ENCODE measurements around the gene CASP10.
A peak's percentile ranks its signal among the peaks of the same experiment; 100 is the strongest.
"Not testable (repeated sequence)": the region's sequence is repeated elsewhere in the genome, so short reads cannot be mapped to it uniquely, and the experiment has no call there.

The CASP10 gene

DNA sequence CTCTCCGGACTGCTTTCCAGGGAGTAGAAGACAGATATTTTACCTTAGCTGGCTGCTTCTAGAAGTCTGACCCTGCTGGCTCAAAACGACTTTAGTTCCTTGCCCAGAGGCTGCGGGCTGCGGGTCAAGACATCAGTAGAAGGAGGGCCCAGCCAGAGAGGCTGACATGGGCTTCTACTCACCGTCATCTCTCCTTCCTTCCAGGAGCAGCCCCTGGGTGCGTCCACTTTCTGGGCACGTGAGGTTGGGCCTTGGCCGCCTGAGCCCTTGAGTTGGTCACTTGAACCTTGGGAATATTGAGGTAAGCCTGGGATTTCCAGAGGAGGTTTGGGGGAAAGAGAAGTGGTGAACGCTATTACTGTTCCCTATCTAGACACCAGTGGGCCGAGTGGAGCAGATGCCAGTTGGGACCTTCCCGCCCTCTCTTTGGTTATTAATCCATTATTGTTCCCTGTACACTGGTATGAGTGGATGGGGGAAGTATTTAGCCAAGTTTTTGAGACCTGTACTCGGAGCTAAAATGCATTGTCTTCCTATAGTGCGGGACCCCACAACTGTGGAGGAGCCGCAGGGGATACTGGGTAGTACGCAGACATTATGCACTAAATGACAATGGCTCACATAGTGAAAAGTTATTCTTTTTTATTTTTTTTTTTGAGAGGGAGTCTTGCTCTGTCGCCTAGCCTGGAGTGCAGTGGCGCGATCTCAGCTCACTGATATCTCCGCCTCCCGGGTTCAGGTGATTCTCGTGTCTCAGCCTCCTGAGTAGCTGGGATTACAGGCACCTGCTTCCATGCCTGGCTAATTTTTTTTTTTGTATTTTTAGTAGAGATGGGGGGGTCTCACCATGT, 51.1 kb downstream of the CASP10 start:
- DNase-seq (ENCODE audit: low spot score): no peak

DNA sequence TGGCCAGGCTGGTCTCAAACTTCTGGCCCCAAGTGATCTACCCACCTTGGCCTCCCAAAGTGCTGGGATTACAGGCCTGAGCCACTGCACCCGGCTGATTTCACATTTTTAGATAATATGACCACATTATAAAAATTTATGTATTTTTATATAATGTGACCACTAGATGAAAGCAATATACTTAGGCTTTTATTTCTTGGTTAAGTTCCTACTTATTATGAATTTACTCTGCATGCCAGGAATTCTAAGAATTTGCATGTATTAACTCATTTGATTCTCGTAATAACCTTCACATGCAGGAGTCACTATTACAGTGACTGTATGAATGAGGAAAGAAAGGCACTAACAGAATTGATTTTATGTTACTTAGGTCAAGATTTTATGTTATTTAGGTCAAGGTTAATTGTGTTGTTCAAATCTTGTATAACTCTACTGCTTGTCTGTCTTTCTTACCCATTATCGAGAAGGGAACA, 51.8 kb downstream of the CASP10 start:
- DNase-seq (ENCODE audit: low spot score): peak; percentile 43

DNA sequence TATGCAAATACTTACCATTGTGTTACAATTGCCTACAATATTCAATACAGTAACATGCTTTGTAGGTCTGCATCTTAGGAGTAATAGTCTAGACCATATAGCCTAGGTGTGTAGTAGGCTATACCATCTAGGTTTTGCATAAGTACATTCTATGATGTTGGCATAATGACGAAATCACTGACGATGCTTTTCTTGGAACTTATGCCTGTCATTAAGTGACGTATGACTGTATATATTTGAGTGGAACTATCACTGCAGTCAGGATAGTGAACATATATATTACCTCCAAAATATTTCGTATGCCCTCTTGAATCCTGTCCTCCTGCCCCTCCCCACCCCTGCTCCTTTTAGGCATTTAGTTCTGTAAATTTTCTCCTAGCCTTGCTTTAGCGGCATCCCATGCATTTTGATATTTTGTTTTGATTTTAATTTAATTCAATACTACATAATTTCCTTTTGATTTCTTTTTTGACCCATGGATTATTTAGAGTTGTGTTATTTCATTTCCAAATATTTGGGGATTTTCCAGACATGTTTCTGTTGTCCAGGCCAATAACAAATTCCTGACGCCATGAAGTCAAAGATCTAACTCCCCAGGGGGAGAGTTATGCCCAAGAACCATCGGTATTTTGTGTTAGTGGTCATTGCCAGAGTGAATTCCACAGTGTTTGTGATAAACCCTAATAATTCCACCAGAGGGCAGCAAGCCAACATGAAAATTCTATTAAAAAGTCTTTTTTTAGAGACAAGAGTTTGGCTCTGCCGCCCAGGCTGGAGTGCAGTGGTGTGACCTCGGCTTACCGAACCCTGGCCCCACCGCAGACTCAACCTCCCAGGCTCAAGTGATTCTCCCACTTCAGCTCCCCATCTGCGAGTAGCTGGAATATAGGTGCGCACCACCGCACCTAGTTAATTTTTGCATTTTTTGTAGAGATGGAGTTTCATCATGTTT, 53.2 kb downstream of the CASP10 start:
- DNase-seq (ENCODE audit: low spot score): peak; percentile 81

DNA sequence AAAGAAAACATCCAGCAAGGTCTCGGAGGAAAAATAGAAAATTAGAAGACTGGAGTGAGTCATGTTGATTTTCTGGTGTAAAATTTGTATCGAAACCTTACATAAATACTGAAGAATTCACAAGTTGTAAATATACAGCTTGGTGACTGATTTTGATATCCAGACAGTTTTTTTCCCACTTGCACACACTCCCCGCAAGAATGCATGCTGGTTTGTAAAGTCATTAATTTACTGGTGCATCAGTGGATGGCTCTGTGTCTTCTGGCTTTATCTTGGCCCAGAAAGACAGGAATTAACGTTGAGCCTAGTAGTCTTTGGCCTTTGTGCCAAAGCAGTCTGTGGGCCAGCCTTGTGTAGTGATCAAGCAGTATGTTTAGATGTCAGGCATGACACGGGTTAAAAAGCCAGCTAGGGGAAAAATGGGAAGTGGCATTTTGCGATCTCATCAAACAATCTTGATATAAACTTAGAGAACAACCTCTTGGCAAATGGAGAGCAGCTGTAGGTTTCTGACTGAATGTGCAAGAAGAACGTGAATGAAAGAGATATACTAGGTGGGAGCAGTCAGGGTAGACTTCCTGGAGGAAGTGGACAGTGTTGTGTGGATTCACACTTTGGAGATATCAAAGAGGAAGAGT, 54.7 kb downstream of the CASP10 start:
- no peak for DNase-seq (ENCODE audit: low spot score)

DNA sequence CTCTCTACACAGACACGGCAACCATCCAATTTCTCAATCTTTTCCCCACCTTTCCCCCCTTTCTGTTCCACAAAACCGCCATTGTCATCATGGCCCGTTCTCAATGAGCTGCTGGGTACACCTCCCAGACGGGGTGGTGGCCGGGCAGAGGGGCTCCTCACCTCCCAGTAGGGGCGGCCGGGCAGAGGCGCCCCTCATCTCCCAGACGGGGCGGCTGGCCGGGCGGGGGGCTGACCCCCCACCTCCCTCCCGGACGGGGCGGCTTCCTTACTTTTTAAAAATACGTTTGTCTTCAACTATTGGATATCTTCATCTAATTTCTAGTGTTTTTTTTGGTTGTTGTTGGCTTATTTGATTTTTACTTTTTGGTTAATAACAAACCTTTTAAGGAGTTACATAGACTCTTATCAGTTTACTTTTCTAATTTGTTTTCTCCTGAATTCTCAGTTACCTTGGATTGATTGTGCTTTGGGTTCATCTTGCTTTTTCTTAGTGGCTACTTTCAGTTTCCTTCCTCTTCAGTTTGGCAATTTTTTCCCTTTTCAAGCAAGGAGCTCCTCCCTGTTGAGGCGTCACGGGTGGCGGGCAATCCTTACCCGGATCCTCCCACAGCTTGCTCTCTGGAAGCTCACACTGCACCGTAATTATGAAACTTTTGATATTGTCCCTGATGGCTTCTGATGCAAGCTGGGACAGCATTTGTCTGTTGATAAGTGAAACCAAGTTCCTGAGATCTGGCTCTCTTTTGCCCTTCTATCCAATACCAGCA, 56.4 kb downstream of the CASP10 start:
- DNase-seq (ENCODE audit: low spot score): not testable (repeated sequence)

DNA sequence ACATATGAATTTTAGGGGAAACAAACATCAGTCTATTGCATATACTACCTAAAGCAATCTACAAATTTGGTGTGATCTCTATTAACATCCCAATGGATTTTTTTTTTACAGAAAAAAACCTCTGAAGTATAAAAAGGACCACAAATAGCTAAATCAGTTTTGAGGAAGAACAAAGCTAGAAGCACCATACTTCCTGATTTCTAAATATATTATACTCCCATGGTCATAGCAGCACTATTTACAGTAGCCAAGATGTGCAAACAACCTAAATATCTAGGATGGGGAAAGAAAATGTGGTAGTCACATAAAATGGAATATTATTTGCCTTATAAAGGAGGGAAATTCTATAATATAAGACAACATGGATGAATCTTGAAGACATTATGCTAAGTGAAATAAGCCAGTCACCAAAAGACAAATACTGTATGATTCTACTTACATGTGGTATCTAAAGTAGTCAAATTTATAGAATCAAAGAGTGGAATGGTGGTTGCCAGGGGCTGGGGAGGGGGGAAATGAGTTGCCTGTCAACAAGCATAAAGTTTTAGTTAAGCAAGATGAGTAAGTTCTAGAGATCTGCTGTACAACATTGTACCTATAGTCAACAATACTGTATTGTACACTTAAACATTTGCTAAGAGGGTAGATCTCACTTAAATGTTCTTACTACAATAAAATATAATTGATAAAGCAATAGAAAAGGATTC, 59.8 kb downstream of the CASP10 start:
- no peak for DNase-seq (ENCODE audit: low spot score)

DNA sequence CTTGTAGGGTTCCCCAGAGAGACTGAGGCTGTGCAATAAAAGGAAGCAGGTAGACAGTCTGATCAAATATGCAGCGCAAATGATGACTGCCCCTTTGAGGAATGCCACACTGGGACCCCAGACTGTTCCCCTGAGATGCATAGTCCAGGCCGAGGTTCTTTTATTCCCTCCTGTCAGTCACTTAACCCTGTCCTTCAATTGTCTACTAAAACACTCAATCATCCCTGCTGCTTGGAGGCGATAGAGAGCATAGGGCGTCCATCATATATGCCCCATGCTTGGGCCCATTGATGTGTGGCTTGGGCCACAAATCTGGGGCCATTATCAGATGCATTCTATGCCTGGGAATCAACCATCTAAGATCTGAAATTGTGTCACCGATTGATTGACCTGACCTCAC, 61.9 kb downstream of the CASP10 start:
- no peak for DNase-seq (ENCODE audit: low spot score)

DNA sequence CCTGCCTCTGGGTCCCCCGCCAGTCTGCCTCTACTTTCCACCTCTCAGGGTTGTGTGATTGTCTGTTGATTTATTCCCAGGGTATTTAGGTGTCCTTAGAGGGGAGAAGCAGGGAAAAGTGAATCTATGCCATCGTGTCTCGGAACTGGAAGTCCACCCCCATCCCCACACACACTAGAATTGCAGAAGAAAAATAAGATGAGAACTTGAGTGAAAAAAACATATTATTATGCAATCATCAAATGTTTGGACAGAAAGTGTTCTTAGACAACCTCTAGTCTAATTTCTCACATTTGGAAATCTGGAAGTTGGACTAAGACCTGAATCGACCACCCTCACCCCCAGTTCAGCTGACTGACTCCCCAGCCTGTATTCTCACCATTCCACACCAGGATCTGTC, 63.3 kb downstream of the CASP10 start:
- DNase-seq (ENCODE audit: low spot score): no peak

DNA sequence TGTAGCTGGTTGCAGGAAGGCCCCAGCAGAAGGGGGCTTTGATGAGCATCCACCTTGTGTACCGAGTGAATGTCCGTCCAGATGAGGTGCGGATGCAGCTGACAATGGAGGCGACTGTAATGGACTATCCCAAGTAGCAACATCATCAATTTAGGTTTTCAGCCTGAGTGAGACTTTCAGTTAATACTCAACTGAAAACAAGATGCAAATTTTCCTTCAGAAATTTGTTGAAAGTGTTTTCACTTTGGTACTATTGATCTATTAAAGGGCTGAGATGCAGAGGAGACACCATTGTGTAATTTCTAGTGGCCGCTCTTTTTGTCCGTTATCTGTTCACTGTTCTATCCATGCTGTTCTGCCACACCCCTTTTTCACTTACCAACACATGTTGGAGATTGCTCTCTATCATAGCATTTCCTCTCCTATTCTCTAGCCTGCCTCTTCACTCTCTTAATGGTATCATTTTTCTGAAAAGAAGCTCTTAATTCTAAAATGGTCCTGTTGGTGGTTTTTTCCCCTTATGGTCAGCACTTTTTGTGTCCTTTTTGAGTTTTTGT, 65.4 kb downstream of the CASP10 start:
- DNase-seq (ENCODE audit: low spot score): no peak

DNA sequence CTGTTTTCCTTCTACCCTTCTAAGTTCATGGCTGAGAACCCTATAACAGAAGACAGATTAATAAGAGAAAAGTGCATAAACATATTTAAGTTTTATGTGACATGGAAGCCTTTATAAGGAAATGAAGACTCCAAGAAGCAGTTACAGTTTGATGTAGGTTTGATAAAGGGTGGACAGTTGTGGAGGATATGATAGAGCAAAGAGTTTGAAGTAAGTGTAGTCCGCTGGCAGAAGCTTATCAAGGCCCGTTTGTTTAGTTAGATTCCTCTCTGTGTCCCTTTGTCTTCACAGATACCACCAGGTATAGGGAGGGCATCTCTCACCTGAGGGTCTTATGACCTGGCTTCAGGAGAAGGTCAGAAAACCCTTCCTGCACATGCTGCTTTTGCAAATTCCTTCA, 66.9 kb downstream of the CASP10 start:
- DNase-seq (ENCODE audit: low spot score): no peak

DNA sequence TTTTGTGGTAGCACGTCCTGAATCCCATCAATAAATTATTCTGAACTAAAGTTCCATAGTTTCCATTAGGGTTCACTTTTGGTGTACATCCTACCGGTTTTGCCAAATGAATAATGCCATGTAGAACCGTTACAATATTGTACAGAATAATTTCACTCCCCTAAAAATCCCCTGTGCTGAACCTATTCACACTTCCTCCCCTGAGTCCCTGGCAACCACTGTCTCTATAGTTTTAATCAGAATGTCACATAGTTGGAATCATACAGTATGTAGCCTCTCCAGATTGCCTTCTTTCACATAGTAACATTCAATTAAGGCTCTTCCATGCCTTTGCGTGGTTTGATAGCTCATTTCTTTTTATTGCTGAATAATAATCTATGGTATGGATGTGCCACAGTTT, 67.8 kb downstream of the CASP10 start:
- no peak for DNase-seq (ENCODE audit: low spot score)

DNA sequence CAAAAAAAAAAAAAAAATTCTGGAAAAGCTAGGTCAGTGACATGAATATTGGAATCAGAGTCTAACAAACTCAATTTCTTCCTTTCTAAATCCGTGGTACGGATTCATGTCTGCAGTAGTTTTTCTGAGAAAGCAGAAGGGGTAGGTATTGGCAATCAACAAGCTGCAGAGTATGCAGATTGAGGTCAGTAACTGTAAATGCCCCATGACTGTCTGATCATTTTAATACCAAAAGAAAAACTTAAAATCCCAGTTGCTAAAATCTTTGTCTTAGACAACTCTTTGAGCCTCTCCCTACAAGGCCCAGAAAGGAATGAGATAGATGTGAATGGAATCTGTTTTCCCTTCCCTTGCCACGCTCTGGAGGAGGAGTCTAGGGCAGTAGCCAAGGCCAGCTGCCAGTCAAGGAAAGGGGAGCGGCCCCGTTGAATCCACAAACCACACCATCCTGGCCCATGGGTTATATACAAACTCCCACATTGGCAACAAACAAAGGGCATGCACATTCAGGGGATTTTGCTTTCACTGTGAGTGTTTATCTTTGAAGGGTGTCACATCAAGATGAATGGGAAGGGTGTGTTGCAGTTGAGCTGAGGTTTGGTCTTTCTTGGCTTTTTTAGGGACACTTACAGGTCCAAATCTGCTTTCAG, 71.3 kb downstream of the CASP10 start:
- DNase-seq (ENCODE audit: low spot score): peak; percentile 46

DNA sequence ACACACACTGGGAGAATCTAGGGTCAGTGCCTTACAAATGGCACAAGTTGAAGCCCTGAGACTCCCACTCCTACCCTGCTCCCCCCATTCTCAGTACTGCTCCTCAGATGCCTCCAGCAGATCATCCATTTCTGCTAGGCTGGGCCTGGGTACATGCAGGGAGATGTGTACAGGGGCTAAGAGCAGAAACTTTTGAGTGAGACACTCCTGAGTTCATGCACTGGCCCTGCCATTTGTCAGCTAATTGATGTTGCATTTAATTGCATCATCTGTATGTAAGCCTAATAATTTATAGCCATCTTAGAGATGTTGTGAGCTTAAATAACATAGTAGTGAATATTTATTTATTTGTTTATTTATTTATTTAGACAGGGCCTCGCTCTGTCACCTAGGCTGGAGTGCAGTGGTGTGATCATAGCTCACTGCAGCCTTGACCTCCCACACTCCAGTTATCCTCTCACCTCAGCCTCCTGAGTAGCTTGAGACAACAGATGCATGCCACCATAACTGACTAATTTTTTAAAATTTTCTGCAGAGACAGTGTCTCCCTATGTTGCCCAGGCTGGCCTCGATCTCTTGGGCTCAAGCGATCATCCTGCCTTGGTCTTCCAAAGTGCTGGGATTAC, 72.6 kb downstream of the CASP10 start:
- DNase-seq (ENCODE audit: low spot score): no peak

DNA sequence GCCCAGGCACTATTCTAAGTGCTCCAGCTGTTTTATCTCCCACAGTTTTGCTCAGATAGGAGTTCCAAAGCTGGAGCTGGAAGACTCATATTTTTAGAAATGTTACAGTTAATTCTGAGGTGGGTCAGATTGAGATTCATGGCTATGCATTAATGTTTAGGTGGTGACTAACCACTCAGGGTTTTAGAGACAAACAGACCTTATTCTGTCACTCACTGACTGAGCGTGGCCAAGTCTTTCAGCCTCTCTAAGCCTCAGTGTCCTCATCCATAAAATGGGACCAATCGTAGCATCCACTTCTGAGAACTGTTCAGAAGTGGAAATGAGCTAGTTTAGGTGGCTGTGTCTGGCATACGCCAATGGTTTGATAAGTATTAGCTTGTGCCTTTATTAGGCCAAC, 73.1 kb downstream of the CASP10 start:
- no peak for DNase-seq (ENCODE audit: low spot score)

DNA sequence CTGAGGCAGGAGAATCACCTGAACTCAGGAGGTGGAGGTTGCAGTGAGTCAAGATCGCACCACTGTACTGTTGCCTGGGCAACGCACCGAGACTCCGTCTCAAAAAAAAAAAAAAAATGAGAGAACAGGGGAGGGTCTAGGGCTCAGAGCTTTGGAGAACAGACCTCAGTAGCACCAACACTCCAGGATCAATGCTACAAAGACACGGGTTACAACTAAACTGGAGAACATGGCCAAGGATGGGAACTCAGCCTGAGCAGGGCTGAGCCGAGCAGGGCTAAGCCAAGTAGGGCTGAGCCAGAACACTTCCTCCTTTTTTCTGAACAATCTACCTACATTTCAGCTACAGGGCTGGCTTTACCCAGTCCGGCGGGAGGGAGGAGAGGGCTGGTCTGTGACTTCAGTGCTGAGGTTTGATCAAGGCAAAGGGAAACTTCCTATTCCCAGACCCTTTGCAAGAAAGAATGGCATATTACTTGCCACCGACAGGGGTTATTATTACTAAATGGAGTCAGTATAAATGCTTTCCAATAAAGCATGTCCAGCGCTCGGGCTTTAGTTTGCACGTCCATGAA, 74.5 kb downstream of the CASP10 start:
- peak; percentile 68 for DNase-seq (ENCODE audit: low spot score)

DNA sequence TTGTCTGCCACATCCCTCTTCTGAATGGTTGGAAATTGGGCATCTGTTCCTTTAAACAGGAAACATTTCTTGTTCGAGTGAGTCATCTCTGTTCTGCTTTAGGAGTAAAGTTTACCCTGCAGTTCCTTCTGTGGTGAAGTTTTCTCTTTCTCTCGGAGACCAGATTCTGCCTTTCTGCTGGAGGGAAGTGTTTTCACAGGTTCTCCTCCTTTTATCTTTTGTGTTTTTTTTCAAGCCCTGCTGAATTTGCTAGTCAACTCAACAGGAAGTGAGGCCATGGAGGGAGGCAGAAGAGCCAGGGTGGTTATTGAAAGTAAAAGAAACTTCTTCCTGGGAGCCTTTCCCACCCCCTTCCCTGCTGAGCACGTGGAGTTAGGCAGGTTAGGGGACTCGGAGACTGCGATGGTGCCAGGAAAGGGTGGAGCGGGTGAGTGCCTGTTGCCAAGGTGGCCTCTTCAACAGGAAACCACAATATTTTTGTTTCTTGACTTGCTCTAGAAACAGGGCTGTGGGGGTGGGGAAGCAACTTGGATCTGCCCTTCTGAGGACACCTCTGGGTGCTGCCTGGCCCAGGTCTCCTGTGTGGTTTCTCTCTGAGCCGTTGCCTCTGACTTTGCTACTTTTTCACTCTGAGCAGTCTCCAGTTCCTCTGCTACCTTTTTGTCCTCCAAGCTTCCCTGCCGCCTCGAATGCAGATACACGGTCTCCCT, 75.2 kb downstream of the CASP10 start:
- peak; percentile 97 for DNase-seq (ENCODE audit: low spot score)

DNA sequence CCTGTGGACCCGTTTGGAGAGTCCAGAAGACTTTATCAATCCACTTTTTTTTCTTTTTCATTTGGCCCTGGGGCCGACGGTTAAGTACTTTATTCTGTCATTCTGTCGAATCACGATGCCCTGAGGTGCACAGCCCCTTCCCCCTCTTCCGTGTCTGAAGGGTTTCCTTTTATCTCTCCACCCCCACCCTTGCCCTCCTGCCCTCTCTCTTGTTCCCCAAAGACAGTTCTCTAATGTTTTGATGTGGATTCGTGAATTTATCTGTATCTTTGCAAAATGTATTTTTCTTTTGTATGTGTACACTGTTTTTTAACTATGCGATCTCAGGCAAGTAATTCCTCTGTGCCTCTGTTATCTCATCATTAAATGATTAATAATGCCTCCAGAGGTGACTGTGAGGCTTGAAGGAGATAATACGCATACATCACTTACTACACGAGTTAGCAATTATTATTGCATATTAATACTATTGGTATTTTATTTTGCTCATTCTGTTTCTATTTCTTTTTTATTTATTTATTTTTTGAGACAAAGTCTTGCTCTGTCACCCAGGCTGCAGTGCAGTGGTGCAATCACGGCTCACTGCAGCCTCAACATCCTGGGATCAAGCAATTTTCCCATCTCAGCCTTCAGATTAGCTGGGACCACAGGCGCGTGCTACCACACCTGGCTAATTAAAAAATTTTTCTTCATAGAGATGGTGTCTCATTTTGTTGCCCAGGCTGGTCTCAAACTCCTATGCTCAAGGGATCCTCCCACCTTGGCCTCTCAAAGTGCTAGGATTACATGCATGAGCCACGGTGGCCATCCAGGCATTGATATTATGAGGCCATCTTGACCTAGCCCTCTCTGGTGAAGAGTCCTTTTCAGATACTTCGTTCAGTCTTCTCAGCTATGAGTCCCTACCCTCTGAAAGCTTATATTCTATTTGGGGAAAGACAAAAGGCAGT, 76.0 kb downstream of the CASP10 start:
- DNase-seq (ENCODE audit: low spot score): no peak
